Glomerular visceral epithelial cell (primary cell): ENCODE data around the gene ADSL.

Source experiments
- DNase-seq: peaks from one replicate; pipeline ENCODE4 v3.0.0-alpha.2; 2016; ENCODE audit errors: extremely low spot score

Gene ADSL

DNA sequence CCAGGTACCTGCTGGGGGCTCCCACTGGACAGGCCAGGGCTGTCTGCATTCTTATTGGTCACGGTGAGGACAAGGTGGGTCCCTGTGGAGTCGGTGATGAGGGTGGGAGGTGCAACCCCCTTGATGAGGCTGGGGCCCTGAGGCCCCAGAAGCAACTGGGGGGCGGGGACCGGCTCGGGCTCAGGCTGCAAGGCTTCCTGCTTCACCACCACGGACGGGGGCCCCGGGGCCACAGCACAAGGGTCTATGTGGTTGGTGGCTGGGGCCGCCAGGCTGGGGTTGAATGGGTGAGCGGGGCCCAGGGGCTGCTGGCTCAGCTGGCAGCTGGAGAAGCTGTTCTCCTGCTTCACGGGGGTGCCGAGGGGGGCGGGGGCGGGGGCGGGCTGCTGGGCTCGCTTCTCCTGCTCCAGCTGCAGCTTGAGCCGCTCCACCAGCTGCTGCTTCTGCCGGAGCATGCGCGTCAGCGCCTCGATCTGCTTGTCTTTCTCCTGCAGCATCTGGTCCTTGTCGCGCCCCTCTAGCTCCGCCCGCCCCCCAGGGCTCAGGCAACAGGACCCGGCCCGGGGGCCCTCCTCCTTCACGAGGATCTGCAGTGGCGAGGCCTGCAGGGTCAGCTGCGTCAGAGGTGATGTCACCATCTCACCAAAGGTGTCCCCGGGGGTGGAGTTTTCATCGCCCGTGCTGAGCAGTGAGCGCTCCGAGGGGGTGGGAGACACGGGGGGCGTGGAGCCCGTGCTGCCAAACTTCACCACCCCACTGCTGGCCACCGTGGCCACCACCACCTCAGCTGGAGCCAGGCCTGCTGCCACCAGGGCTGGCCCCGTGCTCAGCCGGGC lies 72.3 kb downstream of the ADSL start:
- no peak for DNase-seq

- DNase-seq, result no peak
Measured at GRCh38 chr22:40419718-40420117, 73.4 kb downstream of the ADSL start.

DNA sequence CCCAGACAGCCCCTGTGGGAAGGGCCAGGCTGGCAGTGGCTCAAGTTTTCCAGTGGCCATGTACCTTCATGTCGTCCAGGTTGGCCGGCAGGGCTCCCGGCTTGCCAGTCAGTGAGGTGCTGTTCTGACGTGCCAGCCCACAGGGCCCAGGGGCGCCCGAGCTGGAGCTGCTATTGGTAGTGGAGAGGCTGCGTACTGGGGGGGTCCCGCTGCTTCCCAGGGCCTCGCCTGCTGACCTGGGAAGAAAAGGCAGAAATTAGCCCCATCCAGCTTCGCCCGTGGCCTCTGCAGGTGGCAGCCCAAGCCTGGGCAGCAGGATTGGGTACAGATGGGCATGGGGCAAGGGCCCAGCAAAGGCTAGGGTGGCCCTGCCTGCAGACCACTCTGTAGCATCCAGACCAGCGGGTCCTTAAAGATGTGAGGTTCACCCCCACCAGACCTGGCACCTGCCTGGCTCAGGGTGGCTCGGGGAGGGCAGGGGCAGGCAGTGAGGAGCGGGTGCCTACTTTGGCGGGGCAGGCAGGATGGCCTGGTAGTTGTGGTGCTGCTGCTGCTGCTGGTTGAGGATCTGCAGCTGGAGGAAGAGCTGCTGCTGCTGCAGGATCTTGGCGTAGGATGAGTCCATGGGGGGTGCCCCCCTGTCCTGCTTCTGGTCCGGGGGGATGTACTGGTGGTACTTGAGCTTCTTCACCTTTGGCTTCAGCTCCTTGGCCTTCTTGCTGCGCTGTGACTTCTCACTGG lies 74.2 kb downstream of the ADSL start:
- DNase-seq, result no peak

DNA sequence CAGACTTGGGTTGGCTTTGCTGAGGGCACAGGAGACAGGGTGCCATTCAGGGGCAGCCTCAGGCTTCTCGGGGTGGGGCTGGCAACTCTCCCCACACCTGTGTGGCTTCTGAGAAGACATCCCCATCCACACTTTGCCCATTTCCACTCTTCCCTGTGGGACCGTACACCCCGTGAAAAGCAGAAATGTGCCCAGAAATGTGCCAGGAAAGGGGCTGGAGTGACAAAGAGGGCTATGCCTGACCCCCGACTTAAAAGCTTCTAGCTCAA lies 74.7 kb downstream of the ADSL start:
- DNase-seq, result no peak

DNA sequence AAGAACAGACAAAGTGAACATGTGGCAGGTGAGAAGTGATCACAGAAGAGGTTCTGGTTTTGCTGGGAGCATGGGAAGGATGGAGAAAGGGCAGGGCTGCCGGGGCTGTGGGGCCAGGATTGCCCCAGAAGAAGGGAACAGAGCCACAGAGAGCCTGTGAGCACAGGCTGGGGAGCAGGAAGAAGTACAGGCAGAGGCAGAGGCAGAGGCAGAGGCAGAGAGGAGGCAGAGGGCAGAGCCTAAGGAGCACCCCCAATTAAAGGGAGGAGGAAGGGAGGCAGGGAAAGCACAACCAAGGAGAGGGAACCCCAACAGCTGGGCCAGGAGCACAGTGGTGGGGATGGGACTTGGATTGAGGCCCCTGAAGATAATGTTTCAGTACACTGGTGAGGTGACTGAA lies 75.6 kb downstream of the ADSL start:
- no peak for DNase-seq

- no peak for DNase-seq
Measured at GRCh38 chr22:40422558-40423309, 76.4 kb downstream of the ADSL start.

DNA sequence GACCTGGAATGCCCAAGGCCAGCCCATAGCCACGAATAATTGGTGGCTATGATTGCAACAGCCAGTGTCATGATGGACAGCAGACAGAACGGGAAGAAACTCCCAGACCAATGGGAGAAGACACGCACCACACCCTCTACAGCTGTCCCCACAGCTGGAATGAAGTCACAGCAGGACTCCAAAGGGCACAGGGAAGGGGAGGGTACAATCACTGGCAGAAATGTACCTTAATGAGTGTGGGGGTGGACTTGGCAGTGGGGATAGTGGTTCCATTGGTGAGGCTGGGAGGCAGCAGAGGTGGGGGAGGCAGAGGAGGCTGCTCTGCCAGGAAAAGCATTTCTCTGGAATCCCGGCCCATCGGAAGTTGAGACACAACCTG lies 77.0 kb downstream of the ADSL start:
- no peak for DNase-seq

DNA sequence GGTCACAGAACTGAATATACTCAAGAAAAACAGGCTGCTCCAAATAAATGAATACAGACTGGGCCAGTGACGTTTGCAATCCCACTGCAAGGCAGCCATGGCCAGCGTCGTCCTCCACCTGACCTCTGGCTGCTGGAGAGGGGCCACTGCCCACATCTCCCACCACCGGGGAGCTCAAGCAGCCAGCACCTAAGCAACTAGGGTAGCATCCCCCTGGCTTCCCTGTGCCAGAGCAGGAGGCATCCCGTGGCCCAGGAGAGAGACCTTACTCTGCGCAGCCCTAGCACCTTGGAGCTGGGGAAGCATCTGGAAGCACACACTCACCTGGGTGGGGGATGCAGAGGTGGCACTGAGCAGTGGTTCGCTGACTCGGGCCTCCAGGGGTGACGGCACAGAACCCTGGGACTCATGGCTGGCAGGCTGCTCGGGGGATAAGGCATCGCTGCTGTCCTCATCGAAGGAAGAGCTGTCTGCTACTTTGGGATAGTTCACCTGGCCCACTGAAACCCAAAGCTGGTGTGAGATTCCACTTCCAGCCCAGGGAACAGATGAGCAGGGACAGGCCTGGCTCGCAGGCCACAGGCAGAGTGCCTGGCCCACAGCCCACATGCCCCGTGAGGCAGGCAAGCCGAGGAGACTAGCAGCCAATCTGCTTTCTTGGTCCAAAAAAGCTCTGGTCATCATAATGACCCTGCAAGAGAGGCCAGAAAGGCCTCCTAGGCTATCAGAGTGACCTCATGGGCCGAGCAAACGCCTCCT lies 77.8 kb downstream of the ADSL start:
- DNase-seq, result no peak

DNA sequence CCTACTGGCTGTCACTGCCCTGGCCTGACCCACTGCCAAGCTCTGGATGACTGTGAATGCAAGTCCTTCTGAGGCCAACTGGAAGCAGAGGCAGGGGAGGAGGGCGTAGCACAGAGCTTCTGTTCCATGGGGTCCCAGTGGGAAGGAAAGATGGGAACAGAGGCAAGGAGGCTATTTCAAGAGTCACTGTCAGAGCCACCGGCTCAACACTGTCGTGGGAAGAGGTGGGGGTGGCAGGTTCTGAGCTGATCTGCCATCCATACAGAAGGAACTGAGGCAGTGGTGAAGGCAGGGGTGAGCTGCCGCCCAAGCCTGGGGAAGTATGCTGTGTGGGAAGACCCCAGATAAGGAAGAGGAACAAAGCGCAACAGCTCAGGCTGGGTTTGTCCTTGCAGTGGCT lies 78.8 kb downstream of the ADSL start:
- no peak for DNase-seq

DNA sequence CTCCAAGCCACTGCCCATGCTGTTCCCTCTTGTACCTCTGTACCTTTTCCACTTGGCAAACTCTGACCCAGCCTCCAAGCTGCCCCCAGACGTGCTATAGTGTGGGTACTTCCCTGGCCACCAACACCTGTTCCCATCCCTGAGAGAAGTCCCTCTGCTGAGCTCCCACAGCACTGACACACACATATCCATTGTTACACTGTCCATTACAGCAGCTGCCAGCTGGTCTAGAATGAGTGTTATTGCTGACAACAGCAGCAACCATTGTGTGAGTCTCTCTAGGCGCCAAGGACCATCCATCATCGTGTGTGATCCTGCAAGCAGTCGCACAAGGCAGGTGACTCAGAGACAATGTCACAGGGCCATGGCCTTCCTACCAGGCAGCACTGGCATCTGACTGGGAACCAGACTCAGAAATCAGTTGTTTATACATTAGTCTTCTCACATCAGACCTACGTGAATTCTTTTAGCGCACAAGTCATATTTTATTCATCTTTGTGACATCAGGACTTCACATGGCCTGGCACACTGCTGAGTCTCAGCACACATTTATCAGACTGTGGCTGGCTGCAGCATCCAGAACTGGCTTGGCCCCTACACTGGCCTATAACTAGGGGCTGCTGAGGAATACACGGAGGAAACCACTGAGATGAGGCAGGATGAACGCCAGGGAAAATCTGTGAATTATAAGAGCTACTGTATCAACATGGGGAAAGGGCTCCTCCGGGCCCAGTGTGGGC lies 80.5 kb downstream of the ADSL start:
- DNase-seq, result no peak

DNA sequence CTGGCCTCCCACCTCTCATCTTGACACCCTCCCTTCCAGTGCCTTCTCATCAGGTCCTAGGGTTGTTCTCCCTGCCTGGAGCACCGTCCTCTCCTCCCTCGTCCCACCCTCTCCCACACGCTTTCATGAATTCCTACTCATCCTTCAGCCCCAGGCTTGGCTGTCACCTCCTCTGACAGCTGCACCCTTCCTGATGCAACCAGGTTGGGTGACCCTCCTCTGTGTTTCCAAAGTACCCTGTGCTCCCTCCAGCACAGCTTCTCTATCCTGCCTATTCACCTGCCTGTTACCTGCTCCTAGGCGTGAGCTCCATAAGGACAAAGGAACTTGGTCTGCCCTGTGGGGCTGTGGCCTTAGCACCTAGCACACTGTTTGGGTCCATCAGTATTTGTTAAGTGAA lies 82.5 kb downstream of the ADSL start:
- no peak for DNase-seq

DNA sequence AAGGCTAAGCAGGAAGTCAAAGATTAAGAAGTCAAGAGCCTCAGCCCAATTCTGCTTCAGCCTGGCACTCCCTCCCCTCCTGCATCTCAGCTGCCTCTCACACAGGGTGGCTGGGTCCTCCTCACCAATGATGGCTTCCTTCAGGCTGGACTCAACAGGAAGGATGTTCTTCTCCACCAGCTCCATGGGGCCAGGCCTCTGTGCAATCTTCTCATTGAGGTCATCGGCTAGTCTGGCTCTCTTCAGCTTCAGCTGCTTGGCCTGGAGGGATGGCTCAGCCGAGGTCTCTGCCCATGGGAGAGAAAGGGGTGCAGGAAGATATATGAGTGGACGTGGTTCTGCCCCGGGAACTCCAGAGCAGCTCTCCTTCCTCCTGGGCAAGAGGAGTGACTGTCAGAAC lies 83.2 kb downstream of the ADSL start:
- no peak for DNase-seq

- DNase-seq, result no peak
Measured at GRCh38 chr22:40430991-40431390, 84.7 kb downstream of the ADSL start.

DNA sequence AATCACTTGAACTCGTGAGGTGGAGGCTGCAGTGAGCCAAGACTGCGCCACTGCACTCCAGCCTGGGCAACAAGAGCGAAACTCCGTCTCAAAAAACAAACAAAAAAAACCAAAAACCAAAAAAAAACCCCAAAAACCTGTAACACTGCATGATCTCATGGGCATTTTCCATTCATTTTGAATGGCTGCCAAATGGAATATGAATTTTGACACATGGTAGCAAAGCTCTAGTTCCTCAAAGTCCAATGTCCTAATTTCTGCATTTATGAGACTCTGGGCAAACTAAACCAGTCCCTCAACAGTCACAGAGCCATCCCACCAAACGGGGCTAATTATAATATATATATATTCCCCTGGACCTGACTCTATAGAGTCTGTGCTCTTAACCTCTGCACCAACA lies 85.9 kb downstream of the ADSL start:
- DNase-seq, result no peak

DNA sequence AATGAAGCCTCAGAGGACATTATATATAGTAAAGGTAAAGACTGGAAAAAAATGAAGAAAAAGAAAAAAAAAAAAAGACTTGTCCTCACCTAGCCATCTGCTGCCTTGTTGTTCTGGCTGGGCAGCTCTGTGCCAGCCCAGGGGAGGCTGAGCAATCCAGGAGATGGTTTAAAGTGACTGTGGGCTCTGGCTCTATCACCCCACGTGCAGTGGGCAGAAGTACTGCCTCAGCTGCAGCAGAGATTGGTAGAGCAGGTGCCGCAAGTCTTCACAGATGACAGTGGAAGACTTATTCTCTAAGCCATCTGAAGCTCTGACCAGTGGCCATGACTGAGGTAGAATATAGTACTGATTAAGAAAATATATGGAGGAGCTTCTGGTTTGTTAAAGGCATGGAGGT lies 86.3 kb downstream of the ADSL start:
- DNase-seq, result no peak

- DNase-seq, result no peak
Measured at GRCh38 chr22:40433416-40434090, 87.3 kb downstream of the ADSL start.

DNA sequence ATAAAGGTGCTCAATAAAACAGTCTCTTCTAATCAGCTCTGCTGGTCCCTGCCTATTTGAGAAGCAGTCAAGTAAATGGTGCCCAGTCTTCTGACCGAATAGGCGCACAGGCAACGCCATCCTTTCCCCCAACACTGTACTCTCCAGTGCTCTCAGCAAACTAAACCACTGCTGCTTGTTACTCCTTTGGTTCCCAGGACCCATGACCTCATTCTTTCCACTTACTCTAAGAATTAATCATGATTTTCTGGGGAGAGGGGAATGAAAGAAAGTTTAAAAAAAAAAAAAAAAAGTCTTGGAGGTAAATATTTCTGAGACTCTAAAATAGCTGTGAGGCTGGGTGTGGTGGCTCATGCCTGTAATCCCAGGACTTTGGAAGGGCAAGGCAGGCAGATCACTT lies 87.8 kb downstream of the ADSL start:
- no peak for DNase-seq

- DNase-seq, result no peak
Measured at GRCh38 chr22:40434745-40435144, 88.4 kb downstream of the ADSL start.

GRCh38 chr22:40436505-40437431 lies 90.5 kb downstream of the ADSL start:
- peak; percentile 52 for DNase-seq
